Stimulated activated CD8-positive, alpha-beta memory T cell treated with anti-CD3 and anti-CD28 coated beads, Interleukin-4, amount 100 ng/mL, for 48 hours (primary cell): Measurements from ENCODE around the gene ENDOD1.
"Not testable (repeated sequence)": the region's sequence is repeated elsewhere in the genome, so short reads cannot be mapped to it uniquely, and the experiment has no call there.

ENCODE experiments used
- DNase-seq: peaks from one replicate; pipeline ENCODE4 v3.0.0-alpha.2; 2020

Gene ENDOD1

DNA sequence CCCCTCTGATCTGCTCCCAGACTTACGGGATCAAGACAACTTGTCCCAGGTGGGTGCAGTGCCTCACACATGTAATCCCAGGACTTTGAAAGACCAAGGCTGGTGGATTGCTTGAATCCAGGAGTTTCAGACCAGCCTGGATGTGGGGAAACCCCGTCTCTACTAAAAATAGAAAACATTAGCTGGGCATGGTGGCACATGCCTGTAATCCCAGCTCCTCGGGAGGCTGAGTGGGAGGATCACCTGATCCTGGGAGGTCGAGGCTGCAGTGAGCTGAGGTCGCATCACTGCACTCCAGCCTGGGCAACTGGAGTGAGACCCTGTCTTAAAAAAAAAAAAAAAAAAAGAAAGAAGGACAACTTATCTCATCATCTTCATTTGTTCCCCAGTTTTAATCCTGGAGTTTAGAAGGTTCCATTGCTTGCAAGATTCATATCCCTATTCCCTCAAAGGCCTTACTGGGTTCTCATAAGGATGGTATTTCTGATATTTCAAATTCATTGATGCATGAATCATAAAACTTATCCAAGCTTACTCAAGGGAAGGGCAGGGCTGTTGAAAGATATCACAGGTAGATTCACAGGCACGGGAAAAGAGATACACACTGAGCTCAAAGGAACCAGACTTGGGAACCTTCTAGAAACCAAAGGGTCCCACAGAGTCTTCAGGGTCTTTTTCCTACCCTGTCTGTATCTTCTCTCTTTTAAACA is 14.6 kb downstream of the ENDOD1 start:
- no peak for DNase-seq

DNA sequence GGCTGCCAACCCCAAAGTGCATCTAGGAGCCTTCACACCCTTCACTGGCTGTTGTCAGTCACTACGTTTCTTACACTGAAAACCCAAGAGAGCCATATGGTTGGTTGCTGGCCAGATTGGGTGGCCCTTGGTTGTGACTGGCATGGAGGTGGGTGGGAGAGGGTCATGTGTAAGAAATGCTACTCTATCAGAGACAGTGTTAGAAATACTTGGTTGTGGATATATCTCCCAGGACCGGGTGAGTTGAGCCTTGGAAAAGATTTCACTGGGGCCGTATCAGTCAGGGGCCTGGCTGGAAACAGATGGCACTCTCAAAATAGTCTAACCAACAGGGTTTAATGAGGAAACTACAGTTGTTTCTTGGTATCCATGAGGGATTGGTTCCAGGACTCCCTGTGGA is 15.2 kb downstream of the ENDOD1 start:
- DNase-seq, result no peak

DNA sequence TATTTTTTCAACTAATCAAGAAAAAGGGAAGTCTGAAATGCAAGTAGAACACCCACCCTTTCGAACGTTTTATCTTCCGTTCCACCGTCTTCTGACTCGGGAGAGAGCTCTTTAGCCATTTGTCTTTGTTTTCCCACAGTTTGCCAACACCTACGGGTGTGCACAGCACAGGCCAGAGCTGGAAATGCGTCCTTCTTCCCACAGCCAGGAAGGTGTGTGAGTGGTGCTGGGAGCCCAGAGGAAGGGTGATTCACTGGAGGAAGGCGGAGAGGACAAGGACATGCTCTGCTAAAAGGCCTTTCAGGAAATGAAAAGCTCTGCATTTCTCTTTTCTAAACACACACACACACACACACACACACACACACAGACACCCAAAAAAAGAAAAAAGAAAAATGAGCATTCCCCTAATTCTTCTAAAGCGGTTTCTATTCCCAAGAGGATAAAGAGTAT is 18.5 kb downstream of the ENDOD1 start:
- DNase-seq, result no peak

DNA sequence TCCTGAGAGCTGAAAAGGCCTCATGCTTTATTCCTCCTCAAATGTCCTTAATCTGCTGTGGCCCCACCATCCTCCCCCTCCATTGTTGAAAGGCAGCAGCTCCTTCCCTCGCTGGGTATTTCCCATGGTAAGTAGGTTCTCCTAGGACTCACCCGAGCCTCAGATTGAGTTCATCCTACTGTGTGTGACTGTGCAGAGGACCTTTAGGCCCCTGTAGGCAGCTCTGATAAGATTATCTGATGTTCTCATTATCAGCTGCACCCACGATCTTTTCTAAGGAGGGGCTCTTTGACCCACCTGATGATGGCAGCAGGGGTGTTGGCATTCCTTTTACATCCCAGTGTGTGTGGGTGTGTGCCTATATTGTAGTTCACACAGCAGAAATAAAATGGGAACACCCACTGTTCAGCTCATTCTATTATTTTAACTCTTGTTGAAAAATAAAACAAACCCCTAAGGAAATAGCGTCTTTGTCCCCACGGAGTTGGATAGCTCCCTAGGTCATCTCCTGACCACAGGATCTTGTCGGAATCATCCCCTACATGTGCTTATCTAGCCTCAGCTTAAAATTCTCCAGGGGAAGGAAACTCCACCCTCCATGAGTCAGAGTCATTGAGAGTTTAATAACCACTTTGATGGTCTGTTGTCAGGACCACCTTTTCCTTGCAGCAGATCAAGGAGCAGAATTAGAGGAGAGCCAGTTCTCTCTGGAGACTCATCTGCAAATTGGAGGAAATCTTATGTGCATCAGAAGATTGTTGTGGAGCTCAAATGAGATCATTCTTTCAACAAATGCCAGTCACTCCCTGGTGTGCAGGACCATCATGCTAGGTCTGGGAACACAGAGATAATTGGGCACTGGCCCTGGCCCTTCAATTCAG is 19.3 kb downstream of the ENDOD1 start:
- no peak for DNase-seq

DNA sequence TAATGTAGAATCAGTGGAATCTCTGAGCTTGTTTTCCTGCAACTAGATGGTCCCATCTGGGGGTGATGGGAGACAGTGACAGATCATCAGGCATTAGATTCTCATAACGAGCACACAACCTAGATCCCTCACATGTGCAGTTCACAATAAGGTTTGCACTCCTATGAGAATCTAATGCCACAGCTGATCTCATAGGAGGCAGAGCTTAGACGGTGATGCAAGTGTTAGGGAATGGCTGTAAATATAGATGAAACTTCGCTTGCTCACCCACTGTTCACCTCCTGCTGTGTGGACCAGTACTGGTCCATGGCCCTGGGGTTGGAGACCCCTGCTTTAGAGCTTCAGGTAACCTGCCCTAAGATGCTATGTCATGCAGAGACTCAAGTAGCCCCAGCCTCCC is 21.8 kb downstream of the ENDOD1 start:
- DNase-seq, result not testable (repeated sequence)

DNA sequence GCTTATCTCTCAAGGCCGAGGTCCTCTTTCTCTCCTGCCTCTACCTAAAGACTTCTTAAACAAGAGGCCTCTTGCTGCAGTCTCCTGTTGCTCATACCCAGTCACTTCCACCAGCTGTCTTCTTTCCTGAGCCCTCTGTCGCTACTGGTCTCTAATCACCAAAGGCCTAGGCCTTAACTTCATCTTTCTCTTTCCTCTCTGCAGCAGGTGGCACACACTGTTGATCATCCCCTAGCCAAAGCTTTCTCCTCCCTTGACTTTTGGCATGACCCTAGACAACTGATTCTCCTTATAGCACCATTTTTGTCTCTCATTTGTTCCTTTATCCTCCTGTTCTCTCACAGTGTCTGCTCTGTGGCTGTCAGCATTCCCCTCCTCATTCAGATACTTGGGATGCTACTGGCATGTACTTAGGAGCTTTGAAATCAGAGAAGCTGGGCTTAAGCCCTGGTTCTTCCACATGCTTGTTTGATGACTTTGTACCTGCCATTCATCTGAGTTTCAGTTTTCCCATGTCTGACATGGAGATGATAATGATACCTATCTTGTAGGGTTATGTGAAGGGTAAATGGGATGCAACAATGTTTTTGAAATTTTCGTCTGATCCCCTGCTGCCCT is 22.4 kb downstream of the ENDOD1 start:
- no peak for DNase-seq

DNA sequence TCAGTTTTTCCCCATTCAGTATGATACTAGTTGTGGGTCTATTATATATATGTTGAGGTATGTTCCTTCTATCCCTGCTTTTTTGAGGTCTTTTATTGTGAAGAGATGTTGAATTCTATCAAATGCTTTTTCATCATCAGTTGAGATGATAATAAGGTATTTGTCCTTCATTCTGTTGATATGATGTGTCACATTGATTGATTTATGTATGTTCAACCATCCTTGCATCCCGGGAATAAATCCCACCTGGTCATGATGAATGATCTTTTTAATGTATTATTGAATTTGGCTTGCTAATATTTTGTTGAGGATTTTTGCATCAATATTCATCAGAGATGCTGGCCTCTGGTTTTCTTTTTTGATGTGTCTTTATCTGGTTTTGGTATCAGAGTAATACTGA is 26.0 kb downstream of the ENDOD1 start:
- no peak for DNase-seq

DNA sequence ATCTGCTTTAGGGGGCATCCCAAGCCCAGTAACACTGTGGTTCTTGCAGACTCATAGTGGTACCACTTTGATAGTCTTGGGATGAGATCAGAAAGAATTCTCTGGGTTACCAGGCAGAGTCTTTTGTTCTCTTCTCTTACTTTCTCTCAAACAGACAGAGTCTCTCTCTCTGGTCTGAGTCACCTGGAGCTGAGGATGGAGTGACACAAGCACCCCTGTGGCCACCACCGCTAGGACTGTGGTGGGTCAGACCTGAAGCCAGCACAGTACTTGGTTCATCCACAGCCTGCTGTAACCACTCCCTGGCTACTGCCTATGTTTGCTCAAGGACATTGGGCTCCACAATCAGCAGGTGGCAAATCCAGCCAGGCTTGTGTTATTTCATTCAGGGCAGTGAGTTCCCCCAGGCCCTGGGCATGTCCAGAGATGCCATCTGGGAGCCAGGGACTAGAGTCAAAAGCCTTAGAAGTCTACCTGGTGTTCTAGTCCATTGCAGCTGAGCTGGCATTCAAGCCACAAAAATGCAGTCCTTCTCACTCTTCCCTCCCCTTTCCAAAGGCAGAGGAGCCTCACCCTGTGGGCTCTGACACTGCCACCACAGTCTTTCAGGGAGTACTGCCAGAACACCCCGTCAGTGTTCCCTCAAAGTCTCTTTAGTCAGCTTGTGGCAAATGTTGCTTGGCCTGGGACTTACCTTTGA is 29.9 kb downstream of the ENDOD1 start:
- DNase-seq, result no peak

DNA sequence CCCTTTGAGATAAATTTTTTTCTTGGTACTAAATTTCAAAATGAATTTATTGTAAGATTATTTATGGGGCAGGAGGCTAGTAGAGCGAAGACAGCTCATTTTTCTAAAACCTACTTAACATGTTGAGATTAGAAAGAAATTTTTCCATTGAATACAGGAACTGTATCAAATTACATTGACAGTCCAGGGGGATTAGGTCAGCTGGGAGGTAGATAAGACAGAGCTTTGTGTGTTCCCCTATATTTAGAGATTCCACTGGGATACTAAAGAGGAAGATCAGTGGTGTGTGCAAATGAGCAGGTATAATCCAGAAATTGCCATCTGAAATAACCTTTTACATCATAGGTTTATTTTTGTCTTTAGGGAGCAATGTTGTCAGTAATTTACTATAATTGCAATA is 32.1 kb downstream of the ENDOD1 start:
- DNase-seq, result no peak

DNA sequence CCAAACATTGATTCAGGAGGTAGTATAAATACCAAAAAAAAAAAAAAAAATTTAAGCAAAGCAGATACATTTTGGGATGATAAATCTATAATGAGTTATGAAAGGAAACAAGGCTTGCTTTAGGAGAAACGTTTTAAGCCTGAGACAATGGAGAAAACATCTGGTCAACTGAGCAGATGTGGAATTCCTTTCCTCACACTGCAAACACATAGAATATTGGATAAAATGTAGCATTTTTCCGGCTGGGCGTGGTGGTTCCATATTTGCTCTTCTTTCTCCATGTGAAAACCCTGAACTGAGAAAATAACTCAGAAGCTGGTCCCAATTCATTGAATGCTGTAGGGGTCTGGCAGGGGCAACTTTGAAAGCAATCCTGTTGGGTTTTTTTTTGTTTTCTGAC is 33.9 kb downstream of the ENDOD1 start:
- no peak for DNase-seq

DNA sequence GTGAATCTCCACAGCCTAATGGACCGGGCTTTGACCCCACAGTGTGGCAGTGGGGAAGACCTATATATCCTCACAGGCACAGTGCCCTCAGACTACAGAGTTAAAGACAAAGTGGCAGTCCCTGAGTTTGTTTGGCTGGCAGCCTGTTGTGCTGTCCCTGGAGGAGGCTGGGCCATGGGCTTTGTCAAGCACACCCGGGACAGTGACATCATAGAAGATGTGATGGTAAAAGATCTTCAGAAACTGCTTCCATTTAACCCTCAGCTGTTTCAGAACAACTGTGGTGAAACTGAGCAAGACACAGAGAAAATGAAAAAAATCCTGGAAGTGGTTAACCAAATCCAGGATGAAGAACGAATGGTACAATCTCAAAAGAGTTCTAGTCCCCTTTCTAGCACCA is 39.0 kb downstream of the ENDOD1 start:
- no peak for DNase-seq

DNA sequence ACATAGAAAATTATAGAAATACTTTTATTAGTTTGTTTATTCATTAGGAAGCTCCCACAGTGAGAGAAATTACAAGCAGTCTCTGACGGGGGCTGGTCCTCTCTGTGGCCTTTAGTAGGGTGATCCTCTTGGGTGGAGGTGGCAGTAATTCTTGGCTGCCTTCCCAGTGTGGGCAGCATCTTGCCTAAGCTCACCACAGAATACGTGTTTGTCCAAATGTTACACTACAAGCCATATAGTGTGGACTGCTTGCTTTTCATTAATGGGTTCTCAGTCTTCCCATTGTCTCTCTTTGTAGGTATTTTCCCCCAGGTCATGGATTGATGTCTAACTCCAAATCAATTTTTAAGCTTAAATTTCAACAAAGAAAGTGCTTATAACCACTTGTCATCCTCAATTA is 43.3 kb downstream of the ENDOD1 start:
- no peak for DNase-seq

DNA sequence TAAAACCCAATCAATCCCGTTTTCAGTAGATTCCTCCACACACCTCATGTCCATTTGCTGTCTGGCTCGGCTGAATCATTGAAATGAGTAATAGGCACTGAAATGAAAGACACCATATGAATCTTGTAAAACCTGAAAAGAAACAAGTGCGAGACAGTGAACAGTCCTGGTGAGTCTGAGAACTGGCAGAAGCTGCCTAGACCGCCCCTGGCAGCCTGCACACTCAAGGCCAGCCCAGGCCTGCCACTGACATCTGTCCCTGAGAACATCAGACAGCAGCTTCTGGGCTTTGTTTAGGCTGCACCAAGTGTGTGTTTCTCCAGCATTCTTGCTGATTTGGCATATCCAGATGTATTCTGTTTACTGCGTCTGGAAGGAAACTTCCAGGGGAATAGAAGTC is 44.8 kb downstream of the ENDOD1 start:
- DNase-seq, result no peak

DNA sequence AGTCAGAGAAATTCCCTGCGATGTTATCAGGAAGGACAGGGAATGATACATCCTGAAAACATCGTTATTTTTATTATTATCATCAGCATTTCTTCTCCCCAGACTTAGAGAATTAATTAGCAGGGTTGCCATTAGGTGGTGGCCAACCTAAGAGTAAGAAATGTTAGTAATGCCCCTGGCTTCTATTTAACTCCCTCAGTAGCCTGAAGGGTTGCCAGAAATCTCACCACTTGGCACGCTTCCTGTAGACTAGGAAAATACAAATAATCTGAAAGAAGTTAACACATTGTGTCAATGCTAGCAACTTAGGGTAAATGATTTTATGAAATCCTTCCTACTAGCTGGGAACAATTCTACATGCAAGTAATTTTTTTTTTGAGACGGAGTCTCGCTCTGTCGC is 45.5 kb downstream of the ENDOD1 start:
- no peak for DNase-seq

DNA sequence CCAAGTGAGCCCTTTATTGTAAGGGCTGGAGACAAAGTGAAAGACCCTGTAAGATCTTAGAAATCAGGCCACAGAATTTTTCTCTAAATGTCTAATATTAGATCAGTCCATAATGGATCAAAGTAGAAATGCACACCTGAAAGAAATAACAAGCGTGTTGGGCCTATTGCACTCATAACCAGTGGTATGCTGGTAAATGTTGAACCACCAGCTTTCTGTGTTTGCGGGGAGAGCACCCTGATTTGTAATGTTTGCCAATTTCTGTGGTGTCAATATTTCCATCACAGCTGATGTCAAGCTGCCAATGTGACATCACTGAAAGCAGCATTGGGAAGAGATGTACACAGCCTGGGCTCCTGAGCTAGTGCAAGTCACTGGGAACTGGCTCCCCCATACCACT is 46.2 kb downstream of the ENDOD1 start:
- DNase-seq, result no peak

DNA sequence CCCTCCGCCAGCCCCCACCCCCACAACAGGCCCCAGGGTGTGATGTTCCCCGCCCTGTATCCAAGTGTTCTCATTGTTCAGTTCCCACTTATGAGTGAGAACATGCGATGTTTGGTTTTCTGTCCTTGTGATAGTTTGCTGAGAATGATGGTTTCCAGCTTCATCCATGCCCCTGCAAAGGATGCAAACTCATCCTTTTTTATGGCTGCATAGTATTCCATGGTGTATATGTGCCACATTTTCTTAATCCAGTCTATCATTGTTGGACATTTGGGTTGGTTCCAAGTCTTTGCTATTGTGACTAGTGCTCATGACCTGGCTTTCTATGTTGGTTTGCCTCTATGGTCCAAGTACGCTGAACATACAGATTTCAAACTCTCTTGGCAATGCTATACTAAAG is 47.1 kb downstream of the ENDOD1 start:
- DNase-seq, result not testable (repeated sequence)

DNA sequence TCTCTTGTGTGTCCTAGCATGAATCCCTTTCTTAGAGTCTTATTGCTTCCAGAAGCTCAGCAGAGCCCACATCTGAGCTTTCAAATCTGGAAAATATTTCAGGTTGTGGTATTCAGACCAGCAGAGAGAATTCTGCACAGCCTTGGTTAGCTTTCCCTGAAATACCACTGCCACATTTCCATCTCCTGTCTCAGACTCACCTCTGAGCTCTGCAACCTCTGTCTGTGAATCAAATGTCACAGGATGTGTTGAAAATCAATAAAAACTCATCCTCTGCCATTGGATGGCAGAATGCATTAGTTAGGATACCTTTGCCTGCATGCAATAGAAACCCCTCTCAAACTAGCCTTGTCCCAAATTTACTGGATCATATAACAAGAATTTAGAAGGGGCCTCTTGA is 47.7 kb downstream of the ENDOD1 start:
- DNase-seq, result no peak

DNA sequence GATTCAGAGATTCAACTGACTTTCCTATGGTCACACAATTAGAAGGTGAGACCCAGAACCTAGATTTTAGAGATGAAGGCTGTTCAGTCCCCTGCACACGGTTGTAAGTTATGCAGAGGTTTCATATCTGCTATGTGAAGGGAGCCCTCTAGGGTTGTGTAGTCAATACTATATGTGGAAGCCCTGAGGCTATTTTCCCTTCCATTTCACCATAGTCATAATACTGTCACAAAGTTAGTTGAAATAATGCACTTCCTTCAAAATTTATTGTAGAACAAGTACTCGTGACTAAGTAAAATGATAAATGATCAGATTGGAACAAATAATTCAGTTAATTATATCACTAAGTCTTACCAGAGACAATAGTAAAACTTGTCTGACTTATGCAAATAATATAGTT is 48.8 kb downstream of the ENDOD1 start:
- DNase-seq, result no peak

DNA sequence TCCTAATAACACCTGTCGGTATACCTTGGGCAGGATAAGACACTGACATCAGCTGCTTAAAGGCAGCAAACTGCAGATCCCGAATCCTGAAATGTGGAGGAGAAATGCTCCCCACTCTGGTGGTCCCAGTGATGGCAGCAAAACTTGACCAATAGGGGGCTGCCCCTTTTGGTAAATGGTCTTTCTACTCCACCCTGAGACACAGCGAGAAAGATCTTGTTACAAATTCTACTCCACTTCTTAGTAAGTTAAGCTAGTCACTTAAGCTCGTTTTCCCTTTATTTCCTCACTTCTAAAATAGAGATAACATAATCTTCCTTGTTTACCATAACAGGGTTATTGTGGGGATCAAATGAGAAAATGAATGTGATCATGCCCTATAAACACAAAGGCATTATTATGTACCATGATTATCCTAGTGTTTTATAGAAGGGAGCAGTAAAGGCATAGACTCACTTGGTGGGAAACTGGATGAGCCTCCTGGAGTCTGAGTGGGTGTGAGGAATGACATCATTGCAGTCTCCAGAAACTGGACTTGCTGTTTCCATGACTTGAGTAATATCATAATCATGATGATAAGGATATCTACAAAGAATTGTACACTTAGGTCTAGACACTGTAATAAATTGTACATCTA is 50.9 kb downstream of the ENDOD1 start:
- no peak for DNase-seq

DNA sequence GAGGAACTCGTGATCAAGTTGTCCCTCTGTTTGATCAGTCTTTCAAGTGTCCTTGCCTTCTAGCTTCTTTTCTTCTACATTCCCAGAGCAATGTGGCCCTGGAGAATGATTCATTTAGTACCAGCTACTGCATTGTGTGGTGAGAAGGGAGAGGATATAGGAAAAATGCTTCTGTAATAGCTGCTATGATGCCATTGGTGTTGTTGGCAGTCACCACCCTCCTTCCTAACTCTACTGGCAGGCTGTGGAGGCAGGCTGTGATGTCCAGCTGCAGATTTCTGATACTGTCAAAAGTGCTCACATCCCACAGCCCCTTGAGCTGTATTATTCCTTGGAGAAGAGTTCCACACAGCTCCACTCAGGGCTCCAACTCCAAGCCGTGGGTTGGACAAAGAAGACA is 52.8 kb downstream of the ENDOD1 start:
- no peak for DNase-seq

DNA sequence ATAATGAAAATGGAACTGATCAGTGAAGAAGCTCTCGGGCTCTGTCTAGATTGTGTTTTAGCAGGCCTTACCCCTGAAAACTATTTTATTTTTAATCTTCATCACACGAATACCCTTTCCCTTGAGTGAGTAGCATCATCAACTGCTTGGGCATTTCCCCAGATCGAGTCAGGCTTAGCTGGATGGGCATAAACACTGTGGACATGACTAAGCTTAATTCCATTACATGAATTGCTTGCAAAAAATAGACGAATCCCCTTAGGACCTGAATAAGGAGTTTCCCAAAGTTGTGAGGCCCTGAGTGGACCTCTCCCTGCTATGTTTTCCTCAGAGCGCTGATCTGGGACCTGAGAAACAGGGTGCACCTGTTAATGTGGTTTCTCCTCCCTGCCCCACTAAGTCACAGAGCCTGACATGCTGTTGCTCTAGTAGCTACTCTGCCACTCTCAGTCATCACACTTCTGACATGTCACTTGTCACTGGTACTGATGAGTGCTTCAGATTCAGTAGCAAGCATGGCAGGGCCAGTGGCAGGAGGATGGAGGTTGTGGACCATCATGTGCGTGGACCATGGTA is 53.5 kb downstream of the ENDOD1 start:
- no peak for DNase-seq
